Smooth muscle cell (in vitro differentiated cells): Measurements from ENCODE around the gene ATP8A1. TPM values are rescaled to one million over a fixed set of nuclear protein-coding genes. Genes with fewer than 3 reads are reported as not detected.

Source experiments
- DNase-seq: peaks from one replicate; lab custom pipeline; 2025; ENCODE audit not compliant: unreplicated experiment; lab: John Stamatoyannopoulos, UW
- H2AFZ ChIP-seq: fragments of 200-600 bp; sonication (generic); 2 replicates; pipeline ENCODE4 v1.6.0; 2016; ENCODE audit warnings: antibody characterized with exemption, low read depth, mild to moderate bottlenecking
- H3F3A ChIP-seq: fragments of 200-600 bp; sonication (generic); 2 replicates; pipeline ENCODE4 v1.6.0; 2017; ENCODE audit warnings: antibody characterized with exemption, low read depth
- H3K27ac ChIP-seq: fragments of 200-600 bp; sonication (generic); 2 replicates; pipeline ENCODE4 v1.5.1; 2016; ENCODE audit warnings: low read depth, mild to moderate bottlenecking
- H3K27me3 ChIP-seq: fragments of 200-600 bp; sonication (generic); 2 replicates; pipeline ENCODE4 v1.6.1; 2016; ENCODE audit warnings: low read depth, mild to moderate bottlenecking
- H3K36me3 ChIP-seq: fragments of 200-600 bp; sonication (generic); 2 replicates; pipeline ENCODE4 v1.5.1; 2016; ENCODE audit warnings: low read depth
- H3K4me1 ChIP-seq: fragments of 200-600 bp; sonication (generic); 2 replicates; pipeline ENCODE4 v1.5.1; 2016; ENCODE audit warnings: low read depth
- H3K4me2 ChIP-seq: fragments of 200-600 bp; sonication (generic); 2 replicates; pipeline ENCODE4 v1.6.0; 2016; ENCODE audit warnings: mild to moderate bottlenecking
- H3K4me3 ChIP-seq: fragments of 200-600 bp; sonication (generic); 2 replicates; pipeline ENCODE4 v1.5.1; 2016; ENCODE audit warnings: mild to moderate bottlenecking
- H3K79me2 ChIP-seq: fragments of 200-600 bp; sonication (generic); 2 replicates; pipeline ENCODE4 v1.6.0; 2016; ENCODE audit warnings: low read depth, mild to moderate bottlenecking
- H3K9ac ChIP-seq: fragments of 200-600 bp; sonication (generic); 2 replicates; pipeline ENCODE4 v1.6.0; 2016; ENCODE audit warnings: low read depth
- H3K9me3 ChIP-seq: fragments of 200-600 bp; sonication (generic); replicated peaks from 2 replicates; pipeline ENCODE4 v1.5.1; 2016; ENCODE audit warnings: low read depth
- H4K20me1 ChIP-seq: fragments of 200-600 bp; sonication (generic); 2 replicates; pipeline ENCODE4 v1.6.0; 2016; ENCODE audit warnings: low read depth
- CTCF ChIP-seq: fragments of 200-600 bp; sonication (generic); IDR thresholded peaks from 2 replicates; pipeline ENCODE4 v1.5.1; 2017; ENCODE audit warnings: borderline replicate concordance, mild to moderate bottlenecking, antibody characterized with exemption; ENCODE audit not compliant: insufficient read depth, poor library complexity, severe bottlenecking
- WGBS: methylation state at CpG from one replicate; pipeline ENCODE4 v1.1.7; 2016; ENCODE audit warnings: low lambda C conversion rate; 5-methylcytosine and 5-hydroxymethylcytosine counted together
- polyA plus RNA-seq: library from polyadenylated mRNA; unstranded; fragments of >200 nt; fragmentation: Nextera tagmentation; extraction: Ambion mirVana; gene quantifications from 2 replicates; pipeline ENCODE4 v1.2.1, GENCODE V29; 2016
- total RNA-seq: library from RNA; depleted of rRNA; stranded (reverse); fragments of >200 nt; gene quantifications from 2 replicates; pipeline ENCODE4 v1.2.3, GENCODE V29; 2014

Gene ATP8A1
- total and polyA plus RNA-seq, 2 experiments from 2014 or later = 1.8 TPM; not detected in 1

GRCh38 chr4:42562016-42562415, 94.9 kb downstream of the ATP8A1 start:
- H3K79me2 ChIP-seq = no peaks in the 10 kb centered on the region
- no peaks in the 10 kb centered on the region for H3K27me3 ChIP-seq
- H2AFZ ChIP-seq = no peak overlapping the region
- no peaks in the 10 kb centered on the region for H3K4me1 ChIP-seq
- DNase-seq = no peak
- 89% methylated on average over 5 of the region's 5 CpGs for whole genome bisulfite sequencing
- TF ChIP-seq CTCF = no peak
- no peaks in the 10 kb centered on the region for H3F3A ChIP-seq
- no peaks in the 10 kb centered on the region for H3K9me3 ChIP-seq
- H3K9ac ChIP-seq = no peak overlapping the region
- H3K36me3 ChIP-seq = no peaks in the 10 kb centered on the region
- no peak overlapping the region for H3K4me3 ChIP-seq
- H4K20me1 ChIP-seq = no peaks in the 10 kb centered on the region
- H3K4me2 ChIP-seq = no peak overlapping the region
- no peak overlapping the region for H3K27ac ChIP-seq

- no peaks in the 10 kb centered on the region for H3K36me3 ChIP-seq
- DNase-seq = no peak
- H3K27me3 ChIP-seq = no peaks in the 10 kb centered on the region
- H3K27ac ChIP-seq = no peak overlapping the region
- H3F3A ChIP-seq = no peaks in the 10 kb centered on the region
- H3K9ac ChIP-seq = no peak overlapping the region
- 95% methylated on average over 11 of the region's 11 CpGs for WGBS
- no peaks in the 10 kb centered on the region for H3K4me1 ChIP-seq
- TF ChIP-seq CTCF = no peak
- H2AFZ ChIP-seq = no peak overlapping the region
- no peaks in the 10 kb centered on the region for H3K9me3 ChIP-seq
- no peak overlapping the region for H3K4me3 ChIP-seq
- H3K79me2 ChIP-seq = no peaks in the 10 kb centered on the region
- H4K20me1 ChIP-seq = no peaks in the 10 kb centered on the region
- H3K4me2 ChIP-seq = no peak overlapping the region
Measured at GRCh38 chr4:42561031-42561430, 95.9 kb downstream of the ATP8A1 start.

GRCh38 chr4:42560467-42560861, 96.4 kb downstream of the ATP8A1 start:
- no peaks in the 10 kb centered on the region for H3F3A ChIP-seq
- no peak overlapping the region for H3K27ac ChIP-seq
- H3K36me3 ChIP-seq = no peaks in the 10 kb centered on the region
- no peak overlapping the region for H3K4me2 ChIP-seq
- H3K4me1 ChIP-seq = no peaks in the 10 kb centered on the region
- TF ChIP-seq CTCF = no peak
- no peaks in the 10 kb centered on the region for H3K27me3 ChIP-seq
- no peak overlapping the region for H2AFZ ChIP-seq
- no peaks in the 10 kb centered on the region for H3K79me2 ChIP-seq
- no peak overlapping the region for H3K4me3 ChIP-seq
- WGBS = 79% methylated on average over 3 of the region's 3 CpGs
- H3K9me3 ChIP-seq = no peaks in the 10 kb centered on the region
- no peak overlapping the region for H3K9ac ChIP-seq
- H4K20me1 ChIP-seq = no peaks in the 10 kb centered on the region
- DNase-seq = no peak

- no peak overlapping the region for H3K4me3 ChIP-seq
- H3K9me3 ChIP-seq = no peaks in the 10 kb centered on the region
- no peak overlapping the region for H2AFZ ChIP-seq
- no peaks in the 10 kb centered on the region for H3K79me2 ChIP-seq
- no peaks in the 10 kb centered on the region for H3F3A ChIP-seq
- H3K4me1 ChIP-seq = no peaks in the 10 kb centered on the region
- H3K36me3 ChIP-seq = no peaks in the 10 kb centered on the region
- no peaks in the 10 kb centered on the region for H3K27me3 ChIP-seq
- H3K27ac ChIP-seq = no peak overlapping the region
- no peak overlapping the region for H3K9ac ChIP-seq
- H4K20me1 ChIP-seq = no peaks in the 10 kb centered on the region
- no peak for DNase-seq
- 91% methylated on average over 1 of the region's 1 CpG for WGBS
- no peak for TF ChIP-seq CTCF
- no peak overlapping the region for H3K4me2 ChIP-seq
Measured at GRCh38 chr4:42558156-42558555, 98.7 kb downstream of the ATP8A1 start.
